Liver (tissue), 3 donors: ENCODE results near the gene TTC28.

Experiments
- ATF3 ChIP-seq: IDR thresholded peaks from 2 replicates; pipeline ENCODE4 v1.6.1; 2016; ENCODE audit warnings: antibody characterized with exemption
- CTCF ChIP-seq: fragments of 150-350 bp; IDR thresholded peaks from 2 replicates; pipeline ENCODE4 v1.5.1; 2017; ENCODE audit warnings: improper control_type of control experiment, low read depth, low read length; ENCODE audit not compliant: missing input control
- GABPA ChIP-seq, 2 donors: IDR thresholded peaks in 1 of 2; conservative IDR thresholded peaks in 1 of 2; 2 replicates each; pipeline ENCODE4 v1.6.1; 2016; ENCODE audit warnings: antibody characterized with exemption in 2 of 2, mild to moderate bottlenecking in 1 of 2, moderate library complexity in 1 of 2
- MAX ChIP-seq: IDR thresholded peaks from 2 replicates; pipeline ENCODE4 v1.6.1; 2016; ENCODE audit warnings: antibody characterized with exemption
- RAD21 ChIP-seq, 2 donors: IDR thresholded peaks; 2 replicates each; pipeline ENCODE4 v1.6.1; 2016; ENCODE audit warnings: antibody characterized with exemption in 2 of 2, mild to moderate bottlenecking in 2 of 2
- RXRA ChIP-seq, 2 donors: IDR thresholded peaks; 2 replicates each; pipeline ENCODE4 v1.6.1; 2017 to 2018; ENCODE audit warnings: antibody characterized with exemption in 2 of 2, mild to moderate bottlenecking in 1 of 2
- SP1 ChIP-seq: IDR thresholded peaks from 2 replicates; pipeline ENCODE4 v1.6.1; 2018; ENCODE audit warnings: antibody characterized with exemption, mild to moderate bottlenecking
- YY1 ChIP-seq: IDR thresholded peaks from 2 replicates; pipeline ENCODE4 v1.6.1; 2016; ENCODE audit warnings: antibody characterized with exemption, mild to moderate bottlenecking
- ZBTB33 ChIP-seq: IDR thresholded peaks from 2 replicates; pipeline ENCODE4 v1.6.1; 2016; ENCODE audit warnings: antibody characterized with exemption
- donor health status: healthy.
- donor health status: healthy.

GRCh38 chr22:28498044-28498443, 181.6 kb downstream of the TTC28 start:
- TF ChIP-seq CTCF (no peak), YY1 (no peak), SP1 (no peak), RXRA (IDR thresholded peaks at IDR 0.05) (no peak), MAX (no peak), ZBTB33 (no peak), ATF3 (no peak), RAD21 (IDR thresholded peaks at IDR 0.05) (no peak), GABPA (IDR thresholded peaks at IDR 0.05 in 1 of 2, conservative IDR thresholded peaks at IDR 0.05 in 1 of 2) (no peak)
